Measurements from ENCODE around the gene PDZD4. TPM values are rescaled to one million over a fixed set of nuclear protein-coding genes. Genes with fewer than 3 reads are reported as not detected.
A peak's percentile ranks its signal among the peaks of the same experiment; 100 is the strongest.

The PDZD4 gene
- total and polyA plus RNA-seq, 2 of the 4 experiments (the other 2 are of a cell fraction), result under 0.01 to 0.38 TPM

- peak within 1 kb of the TSS; percentile 87 for H2BK120ac ChIP-seq (ENCODE audit: low read depth, low read length)
- 24% methylated on average over 60 of the region's 92 CpGs; no CpG with 5 or more reads in 1 of the 2 experiments for WGBS, 2 experiments (ENCODE audit: extremely low coverage in 2 of 2, insufficient read length in 1 of 2)
- peak within 1 kb of the TSS; percentile 94 for H3K4me3 ChIP-seq (ENCODE audit: insufficient read depth, low read depth, low read length)
- H3K4me1 ChIP-seq (ENCODE audit: control insufficient read depth, insufficient read depth, low read length), result peaks cover 4% of the 10 kb centered on the region; the same call in 1 of the 2 replicates
- TF ChIP-seq SMC3 (IDR thresholded peaks at IDR 0.05; ENCODE audit: low read depth, low read length) (no peak), POLR2A (IDR thresholded peaks at IDR 0.05; ENCODE audit: low read depth, low read length) (peak; percentile 73), CEBPB (IDR thresholded peaks at IDR 0.05; ENCODE audit: low read depth, low read length) (no peak), RFX5 (IDR thresholded peaks at IDR 0.05; ENCODE audit: low read depth, low read length) (no peak), MXI1 (IDR thresholded peaks at IDR 0.05; ENCODE audit: borderline replicate concordance, low read depth, low read length) (peak; percentile 14; the same call in 1 of the 2 replicates), MAZ (IDR thresholded peaks at IDR 0.05; ENCODE audit: borderline replicate concordance, low read depth, low read length) (peak; percentile 63; the same call in 1 of the 2 replicates), USF2 (IDR thresholded peaks at IDR 0.05; ENCODE audit: low read depth, low read length) (no peak), ELK1 (IDR thresholded peaks at IDR 0.05; ENCODE audit: borderline replicate concordance, low read depth, low read length) (no peak)
- TF ChIP-seq, protein P1, sequence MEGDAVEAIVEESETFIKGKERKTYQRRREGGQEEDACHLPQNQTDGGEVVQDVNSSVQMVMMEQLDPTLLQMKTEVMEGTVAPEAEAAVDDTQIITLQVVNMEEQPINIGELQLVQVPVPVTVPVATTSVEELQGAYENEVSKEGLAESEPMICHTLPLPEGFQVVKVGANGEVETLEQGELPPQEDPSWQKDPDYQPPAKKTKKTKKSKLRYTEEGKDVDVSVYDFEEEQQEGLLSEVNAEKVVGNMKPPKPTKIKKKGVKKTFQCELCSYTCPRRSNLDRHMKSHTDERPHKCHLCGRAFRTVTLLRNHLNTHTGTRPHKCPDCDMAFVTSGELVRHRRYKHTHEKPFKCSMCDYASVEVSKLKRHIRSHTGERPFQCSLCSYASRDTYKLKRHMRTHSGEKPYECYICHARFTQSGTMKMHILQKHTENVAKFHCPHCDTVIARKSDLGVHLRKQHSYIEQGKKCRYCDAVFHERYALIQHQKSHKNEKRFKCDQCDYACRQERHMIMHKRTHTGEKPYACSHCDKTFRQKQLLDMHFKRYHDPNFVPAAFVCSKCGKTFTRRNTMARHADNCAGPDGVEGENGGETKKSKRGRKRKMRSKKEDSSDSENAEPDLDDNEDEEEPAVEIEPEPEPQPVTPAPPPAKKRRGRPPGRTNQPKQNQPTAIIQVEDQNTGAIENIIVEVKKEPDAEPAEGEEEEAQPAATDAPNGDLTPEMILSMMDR (conservative IDR thresholded peaks at IDR 0.05; ENCODE audit: low read depth, low read length), result peak; percentile 28; the same call in 1 of the 2 replicates
- intact Hi-C loops (cut with micrococcal nuclease), result loop anchor here (5.0 kb wide), 1 partner anchor 133 kb away; the partner anchor contains the start of gene ARHGAP4
- H3K23ac ChIP-seq (ENCODE audit: low read depth, low read length), result peak within 1 kb of the TSS; percentile 95; the same call in 1 of the 2 replicates
- peak; percentile 93 for DNase-seq
- H3K36me3 ChIP-seq (ENCODE audit: control insufficient read depth, insufficient read depth, low read length), result peaks cover 21% of the 10 kb centered on the region
- H3K27ac ChIP-seq (ENCODE audit: insufficient read depth, low read length), result peak within 1 kb of the TSS; percentile 99
- peak within 1 kb of the TSS; percentile 85 for H2AK5ac ChIP-seq (ENCODE audit: low read depth, low read length)
- H3K56ac ChIP-seq (ENCODE audit: extremely low read depth, insufficient read depth, low read length), result peak within 1 kb of the TSS; percentile 96
- peak within 1 kb of the TSS; percentile 90 for H3K18ac ChIP-seq (ENCODE audit: low read depth, low read length)
- H3K4me2 ChIP-seq (ENCODE audit: low read depth, low read length), result peak within 1 kb of the TSS; percentile 75
- no peaks in the 10 kb centered on the region for H3K27me3 ChIP-seq (ENCODE audit: control insufficient read depth, insufficient read depth, low read length)
- ChIA-PET CTCF (interaction anchor here (1.4 kb wide), 1 partner anchor 130 kb away, joined by 3 read pairs; no protein-coding TSS in a partner anchor), POLR2A (ENCODE audit: unreplicated experiment) (interaction anchor here (0.5 to 1.1 kb wide), 2 partner anchors 134 to 798 kb away, joined by 3 to 4 read pairs; no protein-coding TSS in a partner anchor)
- H3K14ac ChIP-seq (replicated peaks; ENCODE audit: low read depth, low read length), result peak within 1 kb of the TSS; percentile 99
- peak within 1 kb of the TSS; percentile 93 for H4K91ac ChIP-seq (ENCODE audit: insufficient read depth, low read depth, low read length)
- peak within 1 kb of the TSS; percentile 83 to 92 for H4K8ac ChIP-seq (ENCODE audit: low read depth in 2 of 2, low read length in 2 of 2)
- peak; percentile 92 for ATAC-seq (ENCODE audit: low read depth)
- peaks cover 4 to 38% of the 10 kb centered on the region in 2 experiments for H3K79me1 ChIP-seq (ENCODE audit: low read depth in 1 of 2, low read length in 2 of 2)
- H3K9me3 ChIP-seq (ENCODE audit: control insufficient read depth, insufficient read depth, low read length), result no peaks in the 10 kb centered on the region; the same call in 1 of the 2 replicates
- H2AK9ac ChIP-seq (replicated peaks; ENCODE audit: low read depth, low read length, poor library complexity), result peak within 1 kb of the TSS; percentile 94
- no peak within 1 kb of the TSS; the same call in 2 of the 3 replicates for H2BK15ac ChIP-seq (ENCODE audit: low read depth, low read length)
- dilution Hi-C loops (cut with HindIII; ENCODE audit: low sequenced_read_pairs, unreplicated experiment), result no loop called here
- BruUV-seq (replicated peaks), result no TSS peak
- H2BK20ac ChIP-seq (ENCODE audit: low read depth, low read length), result no peak within 1 kb of the TSS
- peak within 1 kb of the TSS; percentile 99 for H3K4ac ChIP-seq (ENCODE audit: low read depth, low read length)
- H4K5ac ChIP-seq (ENCODE audit: low read depth, low read length), result peak within 1 kb of the TSS; percentile 93
- H3K9ac ChIP-seq (ENCODE audit: low read depth, low read length), result peak within 1 kb of the TSS; percentile 97
- in situ Hi-C loops (cut with MboI; ENCODE audit: low sequenced_read_pairs), result no loop called here
- H3K9me1 ChIP-seq (ENCODE audit: insufficient read depth, low read length), result peaks cover 6% of the 10 kb centered on the region; the same call in 1 of the 2 replicates
- 0 out of 2 replicates have a peak, but pooled peaks cover 6% of the 10 kb centered on the region for H4K20me1 ChIP-seq (ENCODE audit: insufficient read depth, low read length)
- peak within 1 kb of the TSS; percentile 99 for H2AFZ ChIP-seq (replicated peaks; ENCODE audit: low read length, poor library complexity)
- H2BK5ac ChIP-seq (ENCODE audit: low read depth, low read length, poor library complexity, severe bottlenecking), result peak within 1 kb of the TSS; percentile 99
Observed at GRCh38 chrX:153794018-153794896, 36.1 kb downstream of the PDZD4 start, which contains the start of the genes IDH3G and SSR4. Gene IDH3G, minus strand, starts transcription at chrX:153794375. Its CDS starts 49 bp downstream, at chrX:153794326. Gene SSR4, plus strand, starts transcription at chrX:153794668. Its CDS starts 20 bp downstream, at chrX:153794688.

Data from IMR-90 (cell line).